GM19193 (cell line): ENCODE results near the gene RCOR1.
A peak's percentile ranks its signal among the peaks of the same experiment; 100 is the strongest.

Experiments used
- POLR2A ChIP-seq: IDR thresholded peaks from 4 replicates; pipeline ENCODE4 v1.6.1; 2011; ENCODE audit not compliant: insufficient read depth, insufficient read length; ENCODE audit errors: extremely low read depth

The RCOR1 gene

GRCh38 chr14:102768223-102769048, 176.0 kb downstream of the RCOR1 start:
- TF ChIP-seq POLR2A, result peak; percentile 44

- TF ChIP-seq POLR2A, result peak; percentile 22
Observed at GRCh38 chr14:102769049-102769327, 176.5 kb downstream of the RCOR1 start.

- TF ChIP-seq POLR2A, result no peak
Observed at GRCh38 chr14:102770147-102771123, 178.0 kb downstream of the RCOR1 start.

GRCh38 chr14:102771144-102771543, 178.7 kb downstream of the RCOR1 start:
- TF ChIP-seq POLR2A, result no peak

- no peak for TF ChIP-seq POLR2A
Observed at GRCh38 chr14:102772781-102773570, 180.5 kb downstream of the RCOR1 start.

- no peak for TF ChIP-seq POLR2A
Observed at GRCh38 chr14:102774391-102775153, 182.1 kb downstream of the RCOR1 start.

GRCh38 chr14:102775855-102776760, 183.7 kb downstream of the RCOR1 start:
- TF ChIP-seq POLR2A, result peak; percentile 49

- TF ChIP-seq POLR2A, result peak; percentile 79
Observed at GRCh38 chr14:102776761-102777710, 184.6 kb downstream of the RCOR1 start, which contains the start of gene TRAF3. Gene TRAF3 (plus strand): TSS chr14:102777449. CDS start chr14:102870202, 92,753 bp downstream.

- no peak for TF ChIP-seq POLR2A
Observed at GRCh38 chr14:102777711-102778337, 185.4 kb downstream of the RCOR1 start.

- TF ChIP-seq POLR2A, result no peak
Observed at GRCh38 chr14:102778338-102779083, 186.1 kb downstream of the RCOR1 start.

- TF ChIP-seq POLR2A, result no peak
Observed at GRCh38 chr14:102779084-102779462, 186.6 kb downstream of the RCOR1 start.

- no peak for TF ChIP-seq POLR2A
Observed at GRCh38 chr14:102779574-102780315, 187.3 kb downstream of the RCOR1 start.
